ENCODE data around the gene CA10.

CA10 gene

DNA sequence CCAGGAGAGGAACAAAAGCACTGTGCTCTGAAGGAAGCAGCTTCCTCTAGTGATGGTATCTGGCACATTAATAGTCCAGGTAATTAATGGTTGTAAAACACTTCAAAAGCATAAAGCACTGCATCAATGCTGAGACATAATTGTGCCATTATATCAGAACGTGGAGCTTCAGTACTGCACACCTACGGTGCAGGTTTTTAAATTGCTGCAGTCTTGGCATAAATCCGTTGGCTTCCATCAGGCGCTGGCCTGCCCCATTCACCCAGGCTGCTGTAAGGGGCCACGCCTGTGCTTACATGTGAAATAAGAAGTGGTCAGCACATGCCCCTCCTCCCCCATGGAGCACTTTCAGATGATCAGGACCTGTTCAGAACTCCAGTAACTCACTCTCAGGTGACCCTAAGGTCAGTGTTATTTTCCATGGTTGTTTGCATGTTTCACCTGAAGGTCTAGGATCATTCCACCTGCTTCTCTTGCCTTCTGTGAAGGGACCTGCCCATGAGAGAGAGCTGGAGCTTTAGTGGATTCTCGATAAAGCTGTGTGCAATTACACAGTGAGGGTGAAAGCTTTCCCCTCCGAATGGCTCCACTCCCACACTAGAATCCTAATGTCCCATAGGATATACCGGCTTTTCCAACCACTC is 345.3 kb downstream of the CA10 start:
- no peak for FAIRE-seq

DNA sequence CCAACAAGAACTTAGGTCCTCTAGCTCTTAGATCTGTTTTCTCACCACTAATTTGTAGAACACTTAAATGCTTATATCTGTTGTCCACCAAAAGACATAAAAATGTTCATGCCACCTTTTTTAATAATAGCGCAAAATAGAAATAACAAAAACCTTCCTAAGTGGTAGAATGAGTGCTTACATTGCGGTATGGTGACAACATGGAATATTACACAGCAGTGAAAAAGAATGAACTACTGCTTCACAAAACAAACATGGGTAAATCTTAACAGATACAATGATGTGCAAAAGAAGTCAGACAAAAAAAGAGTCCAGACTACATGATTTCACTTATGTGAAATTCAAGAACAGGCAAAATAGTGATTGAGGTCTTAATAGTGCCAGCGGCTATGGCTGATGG is 351.1 kb downstream of the CA10 start:
- FAIRE-seq, result no peak

DNA sequence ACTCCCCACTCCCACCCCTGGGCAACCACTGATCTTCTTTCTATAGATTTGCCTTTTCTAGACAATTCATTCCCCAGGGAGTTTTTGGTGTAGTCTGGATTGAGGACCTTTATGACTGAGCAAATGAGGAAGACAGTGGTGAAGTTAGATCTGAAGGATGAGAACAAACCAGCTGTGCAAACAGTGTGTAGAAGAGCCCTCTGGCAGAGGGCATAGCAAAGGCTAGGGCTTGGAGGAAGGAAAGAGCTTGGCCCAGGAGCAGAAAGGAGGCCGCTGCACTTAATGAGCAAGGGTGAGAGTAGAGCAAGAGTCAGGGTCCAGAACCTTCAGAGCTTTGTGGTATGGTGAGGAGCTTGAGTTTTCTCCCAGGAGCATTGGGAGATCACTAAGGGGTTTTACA is 352.7 kb downstream of the CA10 start:
- FAIRE-seq, result no peak

DNA sequence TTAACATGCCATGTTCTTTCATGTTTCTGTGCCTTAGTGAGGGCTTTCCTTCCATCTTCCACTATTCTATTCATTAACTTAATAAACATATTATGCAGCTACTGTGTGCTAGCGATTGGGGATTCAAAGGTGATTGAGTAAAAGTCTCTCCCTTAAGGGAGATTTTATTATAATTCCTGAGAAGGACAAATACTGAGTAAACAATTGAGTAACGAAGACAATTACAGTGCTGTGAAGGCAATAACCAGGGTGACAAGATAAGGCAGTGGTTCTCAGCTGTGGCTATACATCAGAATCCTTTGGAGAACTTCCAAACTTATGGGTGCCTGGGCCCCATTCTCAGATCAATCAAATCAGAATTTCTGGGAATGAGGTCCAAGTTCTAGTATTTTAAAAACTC is 353.3 kb downstream of the CA10 start:
- FAIRE-seq, result no peak

DNA sequence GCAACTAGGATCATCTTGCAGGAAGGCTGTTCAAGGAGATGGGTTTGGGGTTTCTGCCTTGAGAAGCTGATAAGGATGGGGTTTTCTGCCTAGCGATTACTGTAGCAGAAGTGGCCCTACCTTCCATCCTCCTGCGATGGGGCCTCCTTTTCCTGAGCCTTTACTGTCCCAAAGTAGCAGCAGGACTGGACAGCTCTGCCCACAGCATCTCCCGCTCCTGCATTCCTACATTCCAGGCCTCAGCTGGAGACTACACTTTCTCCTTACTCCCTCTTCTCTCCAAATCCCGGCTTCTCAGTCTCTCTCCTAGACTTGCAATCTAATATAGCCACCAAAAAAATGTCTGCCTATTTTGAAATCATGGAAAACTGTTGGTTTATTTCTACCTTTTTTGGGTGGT is 355.4 kb downstream of the CA10 start:
- no peak for FAIRE-seq

DNA sequence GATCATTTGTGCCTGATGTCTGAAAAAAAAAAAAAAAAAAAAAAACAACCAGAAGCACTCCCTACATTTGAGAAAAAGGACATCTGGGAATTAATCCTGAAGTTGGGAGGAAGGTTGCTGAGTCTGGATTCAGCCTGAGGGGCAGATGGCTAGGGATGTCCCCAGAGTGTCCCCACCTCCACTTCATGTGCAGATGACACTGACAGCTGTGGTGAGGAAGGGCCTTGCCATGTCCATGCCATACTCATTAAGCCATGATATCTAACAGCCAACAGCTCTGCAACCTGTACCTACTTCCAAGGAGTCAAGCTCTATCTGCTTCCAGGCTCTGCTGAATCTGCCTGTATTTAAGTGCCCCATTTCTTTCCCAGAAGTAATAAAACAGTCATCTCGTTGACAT is 356.0 kb downstream of the CA10 start:
- no peak for FAIRE-seq

DNA sequence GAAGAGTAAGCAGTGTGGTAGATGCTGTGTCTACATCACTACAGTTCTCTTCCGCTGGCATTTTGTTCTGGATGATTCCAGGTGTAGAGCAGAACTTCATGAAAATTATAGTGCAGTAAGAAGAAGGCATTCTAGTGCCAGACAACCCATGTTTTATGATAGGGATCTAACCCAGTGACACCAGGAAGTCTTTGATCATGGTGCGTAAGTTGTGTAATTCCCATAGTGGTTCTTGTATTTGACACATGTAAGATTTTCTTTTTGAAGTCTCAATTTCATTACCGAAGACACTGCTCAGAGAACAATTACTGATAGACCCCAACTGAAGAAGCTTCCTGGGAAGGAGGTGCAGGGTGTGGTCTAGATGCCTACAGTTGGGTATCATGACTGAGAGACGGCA is 356.9 kb downstream of the CA10 start:
- FAIRE-seq, result no peak

DNA sequence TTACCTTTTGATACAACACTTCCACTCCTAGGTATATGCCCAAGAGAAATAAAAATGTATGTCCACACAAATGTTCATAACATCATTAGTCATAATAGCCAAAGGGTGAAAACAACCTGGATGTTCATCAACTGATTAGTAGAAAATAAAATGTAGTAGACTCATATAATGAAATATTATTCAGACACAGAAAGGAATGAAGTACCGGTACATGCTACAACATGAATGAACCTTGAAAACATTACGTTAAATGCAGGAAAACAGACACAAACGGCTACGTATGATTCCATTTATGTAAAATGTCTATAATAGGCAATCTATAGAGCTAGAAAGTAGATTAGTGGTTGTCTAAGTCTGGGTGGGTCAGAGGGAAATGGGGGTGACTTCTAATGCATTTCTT is 358.5 kb downstream of the CA10 start:
- FAIRE-seq, result no peak

DNA sequence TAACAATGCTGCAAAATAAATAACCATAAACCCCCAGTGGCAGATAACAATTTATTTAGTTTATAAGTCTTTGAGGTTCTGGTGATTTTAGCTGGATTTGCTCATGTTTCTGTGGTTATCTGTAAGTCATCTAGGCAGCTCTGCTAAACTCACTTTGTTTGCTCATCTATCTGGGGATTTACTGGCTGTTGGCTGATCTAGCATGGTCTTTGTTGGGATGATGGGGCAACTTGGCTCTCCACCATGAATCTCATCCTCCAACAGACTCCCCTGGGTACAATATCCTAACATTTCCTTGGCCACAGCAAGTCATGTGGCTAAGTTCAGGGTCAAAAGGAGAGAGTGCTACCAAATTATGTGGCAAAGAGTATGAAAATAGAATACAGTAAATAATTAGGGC is 359.3 kb downstream of the CA10 start:
- FAIRE-seq, result no peak

DNA sequence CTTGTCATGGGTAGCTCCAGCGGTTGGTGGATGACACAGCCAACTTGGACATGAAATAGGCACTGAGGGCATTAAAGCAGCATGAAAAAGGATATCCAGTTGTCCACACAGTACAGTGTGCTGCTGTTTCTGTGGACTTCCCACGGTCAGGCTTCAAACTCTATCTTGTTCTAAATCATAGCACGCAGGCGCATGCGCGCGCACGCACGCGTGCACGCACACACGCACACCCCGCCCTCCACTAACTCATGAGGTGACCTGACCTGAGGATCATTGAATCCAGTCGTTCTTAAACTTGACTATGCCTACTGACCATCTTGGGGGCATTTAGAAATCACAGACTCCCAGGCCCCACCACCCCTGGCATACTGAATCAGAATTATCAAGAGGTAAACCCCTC is 361.4 kb downstream of the CA10 start:
- FAIRE-seq, result no peak

DNA sequence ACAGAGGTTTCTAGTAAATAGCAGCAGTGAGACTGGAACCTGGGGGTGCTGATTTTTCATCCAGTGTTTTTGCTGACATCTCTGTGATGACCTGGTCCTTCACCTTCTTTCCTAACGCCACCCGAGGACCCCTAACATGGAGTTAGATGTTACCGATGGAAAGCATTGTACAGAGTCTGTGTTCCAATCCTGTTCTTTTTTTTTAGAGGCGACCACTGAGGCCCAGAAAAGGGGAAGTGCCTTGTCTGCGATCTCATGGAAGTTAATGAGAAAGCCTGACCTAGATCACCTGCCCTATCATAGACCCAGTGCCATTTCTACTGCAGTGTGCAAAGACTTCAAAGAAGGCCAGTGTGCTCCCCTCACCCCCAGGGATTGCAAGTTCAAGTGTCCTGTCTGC is 362.5 kb downstream of the CA10 start:
- FAIRE-seq, result no peak

DNA sequence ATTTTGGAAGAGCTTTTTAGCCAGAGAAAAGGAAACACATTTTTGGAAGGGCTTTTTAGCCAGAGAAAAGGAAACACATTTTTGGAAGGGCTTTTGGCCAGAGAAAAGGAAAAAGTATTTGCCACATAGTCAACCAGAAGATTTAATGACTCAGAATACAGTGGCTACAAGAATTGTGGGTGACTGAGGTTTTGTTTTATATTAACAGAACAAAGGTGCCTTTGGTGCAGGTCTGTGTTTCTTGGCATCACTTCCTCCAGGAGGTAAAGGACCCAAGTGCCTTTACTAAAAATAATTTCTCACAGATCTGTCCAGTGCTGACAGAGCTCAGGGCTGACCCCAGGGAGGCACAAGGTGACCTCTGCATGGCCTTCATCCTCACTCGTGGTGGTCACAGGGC is 363.1 kb downstream of the CA10 start:
- no peak for FAIRE-seq

DNA sequence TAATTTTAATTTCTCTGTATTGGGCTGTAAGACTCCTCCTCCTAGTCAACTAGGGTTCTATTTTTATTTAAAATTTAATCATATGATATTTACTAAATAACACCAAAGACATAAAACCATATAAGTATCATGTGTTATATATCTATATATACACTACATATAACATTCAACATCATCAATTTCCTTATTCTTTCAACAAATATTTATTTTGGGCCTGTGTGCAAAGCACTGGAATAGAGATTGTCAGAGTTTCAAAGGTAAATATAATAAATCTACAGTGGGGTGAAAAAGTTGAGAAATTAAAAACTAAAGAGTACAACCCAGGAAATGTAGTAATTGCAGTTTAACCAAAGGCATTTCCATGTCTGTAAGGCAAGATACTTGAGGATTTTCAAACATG is 364.0 kb downstream of the CA10 start:
- FAIRE-seq, result no peak

DNA sequence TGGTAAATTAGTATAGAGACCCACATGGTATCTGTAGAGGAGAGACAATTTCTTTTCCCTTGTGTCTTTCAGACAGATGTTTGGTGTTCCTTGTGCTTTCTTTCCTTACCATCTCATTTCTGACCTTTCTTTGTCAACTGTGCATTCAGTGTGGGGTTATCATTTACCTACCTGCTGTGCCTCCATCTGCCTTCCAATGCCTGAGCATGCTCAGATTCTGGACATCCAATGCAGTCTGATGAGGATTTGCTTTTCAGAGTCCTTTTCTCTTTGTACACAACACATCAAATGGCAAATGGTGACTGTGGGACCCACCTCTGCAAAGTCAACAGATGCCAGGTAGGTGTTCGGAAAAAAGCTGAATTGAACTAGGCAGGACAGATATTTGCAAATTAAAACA is 364.8 kb downstream of the CA10 start:
- no peak for FAIRE-seq

DNA sequence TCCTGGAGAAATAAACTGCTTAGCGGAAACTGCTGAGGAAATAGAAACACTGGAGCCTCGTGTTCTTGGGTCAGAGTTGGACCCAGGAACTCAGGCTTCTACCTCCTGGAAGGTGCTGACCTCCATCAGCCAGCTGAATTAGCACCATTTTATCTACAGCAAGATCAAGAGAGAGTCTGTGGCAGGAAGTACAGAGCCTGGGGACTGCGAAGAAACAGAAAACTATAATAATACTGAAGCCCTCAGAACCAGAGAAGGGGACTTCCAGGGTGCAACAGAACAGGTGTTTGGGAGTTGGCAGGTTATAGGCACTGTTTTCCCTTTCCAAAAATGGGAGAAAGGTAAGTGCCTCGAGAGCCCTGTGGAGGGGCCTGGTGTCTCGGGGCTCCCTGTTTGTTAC is 379.7 kb downstream of the CA10 start:
- FAIRE-seq, result no peak

DNA sequence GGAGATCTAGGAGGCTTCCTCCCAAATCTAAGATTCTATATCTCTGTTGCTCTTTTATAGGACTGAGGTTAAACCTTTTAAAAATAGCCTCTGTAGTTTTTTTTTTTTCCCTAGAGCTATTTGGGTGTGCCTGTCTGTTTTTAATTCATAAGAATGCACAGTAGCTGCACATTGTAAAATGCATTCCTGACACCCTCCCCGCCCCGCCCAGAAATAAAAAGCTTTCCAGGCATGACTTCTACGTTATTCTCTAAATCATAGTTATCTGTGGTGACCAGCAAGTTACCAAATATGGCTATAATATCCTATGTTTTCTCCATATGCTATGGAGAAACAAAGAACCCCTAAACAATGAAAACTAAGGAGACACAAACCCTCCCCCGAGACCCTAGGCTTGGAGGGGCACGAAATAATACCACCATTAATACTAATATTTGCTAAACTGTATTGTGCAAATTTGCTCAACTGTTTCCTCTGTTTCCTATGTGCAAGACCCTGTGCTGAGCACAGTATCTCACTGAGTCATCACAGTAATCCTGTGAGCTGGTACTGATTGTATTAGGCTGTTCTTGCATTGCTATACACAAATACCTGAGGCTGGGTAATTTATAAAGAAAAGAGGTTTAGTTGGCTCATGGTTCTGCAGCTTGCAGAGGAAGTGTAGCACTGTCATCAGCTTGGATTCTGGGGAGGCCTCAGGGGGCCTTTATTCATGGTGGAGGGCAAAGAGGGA is 388.3 kb downstream of the CA10 start:
- no peak for FAIRE-seq

DNA sequence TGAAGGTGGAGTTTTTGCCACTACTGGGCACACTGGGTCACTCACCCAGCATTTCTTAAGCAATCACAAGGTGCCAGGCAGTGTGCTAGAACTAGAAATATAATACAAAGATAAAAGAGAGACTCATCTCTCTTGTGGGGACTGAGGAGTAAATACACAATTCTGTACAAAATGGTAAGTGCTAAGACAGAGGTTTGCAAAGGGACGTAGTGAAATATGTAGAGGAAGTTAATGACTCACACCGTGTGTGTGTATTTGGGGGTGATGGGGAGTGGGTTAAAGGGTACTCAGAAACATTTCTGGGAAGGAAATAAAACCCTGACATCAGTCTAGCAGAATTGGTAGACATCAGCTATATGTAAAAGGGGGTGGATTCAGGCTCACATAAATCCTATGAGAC is 389.3 kb downstream of the CA10 start:
- FAIRE-seq, result no peak

DNA sequence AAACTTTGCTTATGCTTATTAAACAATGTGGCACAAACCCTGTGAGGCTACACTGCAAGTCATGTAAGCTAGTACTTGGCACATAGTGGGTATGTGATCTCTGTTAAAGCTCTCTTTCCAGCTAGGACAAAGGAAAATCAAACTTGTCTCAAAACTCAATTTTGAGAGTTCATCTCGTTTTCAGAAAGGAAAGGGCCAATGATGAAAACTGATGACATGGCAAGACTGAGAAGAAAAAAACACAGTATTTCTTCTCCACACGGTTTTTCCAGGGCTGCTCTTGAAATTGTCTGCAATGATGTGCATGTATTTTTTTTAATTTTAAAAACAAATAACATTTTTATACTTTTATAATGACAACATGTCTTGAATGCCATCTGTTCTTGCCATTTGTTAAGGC is 389.8 kb downstream of the CA10 start:
- no peak for FAIRE-seq

DNA sequence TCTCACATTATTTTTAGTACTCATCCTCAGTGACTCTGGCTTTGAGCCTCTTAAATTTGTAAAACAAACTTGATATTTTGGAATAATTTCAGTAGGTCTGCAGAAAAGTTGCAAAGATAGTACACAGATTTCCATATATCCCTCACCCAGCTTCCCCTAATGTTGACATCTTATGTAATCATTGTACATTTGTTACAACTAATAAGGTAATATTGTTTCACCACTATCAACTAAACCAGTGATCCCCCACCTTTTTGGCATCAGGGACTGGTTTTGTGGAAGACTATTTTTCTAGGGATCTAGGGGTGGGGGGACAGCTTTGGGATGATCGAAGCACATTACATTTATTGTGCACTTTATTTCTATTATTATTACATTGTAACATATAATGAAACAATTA is 391.2 kb downstream of the CA10 start:
- no peak for FAIRE-seq

DNA sequence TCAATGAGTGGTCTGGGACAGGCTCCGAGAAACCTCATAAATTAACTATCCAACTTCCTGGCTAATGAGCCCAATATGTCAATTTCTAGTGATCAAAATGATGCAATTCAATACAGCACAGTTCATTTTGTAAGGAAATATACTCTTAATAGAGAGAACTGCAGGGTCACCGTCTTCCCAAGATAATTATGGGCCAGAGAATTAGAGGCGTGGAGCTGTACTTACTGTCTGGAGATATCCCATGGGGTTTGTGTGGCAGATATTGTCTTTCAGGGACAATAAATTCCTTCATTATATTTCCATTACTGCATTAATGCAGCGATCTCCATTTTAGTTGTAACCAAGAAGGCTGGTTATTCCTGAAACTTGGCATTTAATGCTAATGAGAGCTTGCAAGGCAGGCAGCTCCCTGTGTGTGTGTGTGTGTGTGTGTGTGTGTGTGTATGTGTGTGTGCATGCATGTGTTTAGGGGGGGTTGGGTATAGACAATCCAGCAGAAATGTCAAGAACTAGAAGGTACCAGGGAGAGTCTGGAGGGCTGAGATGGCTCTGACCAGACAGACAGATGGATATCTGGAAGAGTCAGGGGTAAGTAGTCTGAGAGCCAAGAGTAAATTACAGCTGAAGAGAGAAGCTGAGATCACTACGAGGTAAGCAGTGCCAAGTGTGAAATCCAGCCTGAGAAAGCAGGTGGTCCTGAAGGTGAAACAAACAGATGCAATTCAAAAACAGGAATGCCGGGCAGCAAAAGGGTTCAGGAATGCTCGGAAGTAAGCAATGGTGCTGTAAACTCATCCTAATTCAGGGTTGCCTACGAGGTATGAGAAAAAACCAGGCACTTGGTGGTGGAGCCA is 393.0 kb downstream of the CA10 start:
- no peak for FAIRE-seq

DNA sequence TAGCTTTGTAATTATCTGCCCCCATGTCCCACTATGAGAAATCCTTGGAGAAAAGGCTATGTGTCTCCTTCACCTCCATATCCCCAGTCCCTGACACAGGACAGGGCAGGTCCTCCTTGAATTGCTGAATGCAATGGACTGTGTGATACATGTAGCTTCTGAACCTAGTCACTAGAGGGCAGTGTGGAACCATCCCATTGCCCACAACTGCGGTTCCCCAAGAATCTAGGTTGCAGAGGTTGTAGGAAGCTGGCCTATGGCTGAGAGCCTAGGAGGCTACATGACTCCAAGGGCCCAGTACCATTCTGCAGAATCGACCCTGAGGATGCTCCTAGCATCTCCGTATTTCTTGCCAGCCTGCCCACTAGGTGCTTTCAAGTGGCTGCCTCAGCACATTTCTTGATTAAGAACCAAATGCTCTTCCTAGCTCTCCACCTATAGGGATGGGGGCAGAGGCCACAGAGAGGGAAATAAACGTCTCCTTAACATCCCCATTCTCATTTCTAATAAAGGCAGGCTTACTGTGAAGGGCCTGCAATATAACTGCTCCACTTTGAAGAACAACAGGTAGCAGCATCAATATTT is 394.0 kb downstream of the CA10 start:
- peak; percentile 87 for FAIRE-seq

DNA sequence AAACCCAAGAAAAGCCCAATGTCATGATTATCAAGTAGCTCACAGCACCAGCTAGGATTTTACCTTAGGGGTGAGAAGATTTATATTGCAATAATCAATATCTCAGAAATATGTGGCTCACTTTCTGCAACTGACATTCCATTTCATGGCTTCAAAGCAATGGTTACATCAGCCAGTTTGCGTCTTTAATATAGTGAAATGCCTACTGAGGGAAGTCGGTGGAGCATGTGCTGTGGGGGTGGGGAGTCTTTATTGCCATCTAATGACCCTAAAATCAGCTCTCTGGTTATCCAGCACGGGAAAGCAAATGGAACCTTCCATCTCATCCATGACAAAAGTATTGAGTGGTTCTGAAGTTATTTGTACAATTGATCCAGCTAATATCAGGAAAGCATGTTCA is 395.5 kb downstream of the CA10 start:
- no peak for FAIRE-seq

DNA sequence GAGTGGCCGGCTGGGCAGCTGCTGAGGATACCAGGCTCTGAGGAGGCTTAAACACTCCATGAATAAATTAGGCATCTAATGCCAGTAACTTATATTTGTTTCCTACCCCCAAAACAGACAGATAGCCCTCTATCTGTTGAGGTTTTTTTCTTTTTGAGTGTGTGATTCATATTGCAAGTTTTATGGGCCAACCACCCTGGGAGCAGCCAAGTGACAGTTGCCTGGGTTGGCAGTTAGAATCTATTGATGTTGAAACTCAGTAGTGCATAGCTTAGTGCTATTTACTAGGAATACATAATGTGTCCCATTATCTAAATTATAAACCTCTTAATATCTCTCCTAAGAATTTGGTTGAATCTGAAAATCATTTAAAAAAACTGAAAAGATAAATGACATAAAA is 397.4 kb downstream of the CA10 start:
- FAIRE-seq, result no peak

DNA sequence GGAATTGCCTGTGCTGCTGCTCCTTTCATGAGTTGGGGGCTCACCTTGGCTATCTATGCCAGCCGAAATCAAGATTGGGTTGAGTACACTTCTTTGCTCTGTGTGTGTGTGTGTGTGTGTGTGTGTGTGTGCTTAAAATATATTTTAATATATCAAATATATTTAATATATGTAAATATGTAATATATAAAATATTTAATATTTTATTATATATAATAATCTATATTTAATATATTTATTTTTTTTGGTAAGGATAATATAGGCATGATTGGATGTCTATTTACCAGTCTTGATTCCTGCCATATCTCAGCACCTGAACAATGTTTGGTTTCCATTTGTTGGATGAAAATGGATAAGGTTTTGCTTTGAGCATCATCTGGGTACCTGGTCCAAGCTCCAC is 399.3 kb downstream of the CA10 start:
- FAIRE-seq, result no peak

All from islet of Langerhans (tissue), 1 donor.